AML-193 (cell line): ENCODE measurements around the gene APC2.
A peak's percentile ranks its signal among the peaks of the same experiment; 100 is the strongest.
"Not testable (repeated sequence)": the region's sequence is repeated elsewhere in the genome, so short reads cannot be mapped to it uniquely, and the experiment has no call there.

Experiments
- DNase-seq, 2 experiments: peaks; one replicate each; lab custom pipeline; 2025; lab: John Stamatoyannopoulos, UW

Gene APC2

GRCh38 chr19:1511318-1512317 is 61.7 kb downstream of the APC2 start:
- no peak for DNase-seq

GRCh38 chr19:1512671-1513498 is 63.0 kb downstream of the APC2 start, which contains the start of gene ADAMTSL5:
Gene ADAMTSL5 (minus strand): TSS chr19:1513019. CDS start chr19:1510943, 2,076 bp downstream.
- DNase-seq = peak; percentile 5 to 6

GRCh38 chr19:1513499-1514294 is 63.8 kb downstream of the APC2 start:
- DNase-seq = peak; percentile 5 to 16

GRCh38 chr19:1514295-1514661 is 64.4 kb downstream of the APC2 start:
- DNase-seq = no peak

- no peak for DNase-seq
These were observed 65.2 kb downstream of the APC2 start for GRCh38 chr19:1514986-1515721.

- no peak for DNase-seq
These were observed 66.5 kb downstream of the APC2 start for GRCh38 chr19:1516395-1516753.

GRCh38 chr19:1518471-1518870 is 68.5 kb downstream of the APC2 start:
- DNase-seq = no peak

GRCh38 chr19:1519802-1520201 is 69.9 kb downstream of the APC2 start:
- not testable (repeated sequence) for DNase-seq

GRCh38 chr19:1520203-1520780 is 70.4 kb downstream of the APC2 start:
- no peak for DNase-seq

GRCh38 chr19:1521636-1522035 is 71.7 kb downstream of the APC2 start:
- no peak for DNase-seq

GRCh38 chr19:1522061-1522460 is 72.1 kb downstream of the APC2 start:
- no peak for DNase-seq

- no peak for DNase-seq
These were observed 72.9 kb downstream of the APC2 start for GRCh38 chr19:1522838-1523237.
